Activated T-cell treated with anti-CD3 and anti-CD28 coated beads, Interleukin-2, amount 50 U/mL, for 1 hour (primary cell): ENCODE measurements around the gene PPP1R2.
"Not testable (repeated sequence)": the region's sequence is repeated elsewhere in the genome, so short reads cannot be mapped to it uniquely, and the experiment has no call there.

Experiments used
- DNase-seq: peaks from one replicate; pipeline ENCODE4 v3.0.0-alpha.2; 2020

The PPP1R2 gene

DNA sequence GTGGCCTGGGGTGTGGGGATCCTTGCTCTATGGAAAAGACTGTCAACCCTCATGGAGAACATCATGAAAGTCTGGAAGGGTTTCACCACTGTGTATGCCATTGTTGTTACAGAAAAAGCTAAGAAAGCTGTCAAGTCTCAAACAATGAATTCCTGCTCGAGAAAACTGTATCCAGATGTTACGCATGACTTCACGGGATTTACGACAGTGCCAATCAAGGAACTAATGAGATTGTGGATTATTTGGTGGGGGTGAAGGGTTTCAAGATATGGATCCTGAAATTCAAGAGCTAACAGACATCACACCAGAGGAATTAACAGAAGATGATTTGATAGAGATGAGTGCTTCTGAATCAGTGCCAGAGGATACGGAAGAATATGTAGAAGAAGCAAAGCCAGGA, 7.8 kb downstream of the PPP1R2 start:
- no peak for DNase-seq

DNA sequence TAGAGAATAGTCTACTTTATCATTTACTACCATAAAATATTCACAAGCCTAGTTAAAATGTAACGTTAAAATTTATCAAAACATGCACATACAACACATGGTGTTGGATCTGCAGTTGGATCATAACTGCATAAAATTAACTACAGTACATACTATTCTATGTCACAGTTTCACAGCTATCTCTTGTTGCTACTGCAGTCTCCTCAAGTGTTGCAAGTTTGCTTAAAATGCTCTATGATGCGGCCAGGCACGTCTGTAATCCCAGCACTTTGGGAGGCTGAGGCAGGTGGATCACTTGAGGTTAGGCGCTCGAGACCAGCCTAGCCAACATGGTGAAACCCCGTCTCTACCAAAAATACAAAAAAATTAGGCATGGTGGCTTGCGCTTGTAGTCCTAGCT, 10.3 kb downstream of the PPP1R2 start:
- DNase-seq, result no peak

DNA sequence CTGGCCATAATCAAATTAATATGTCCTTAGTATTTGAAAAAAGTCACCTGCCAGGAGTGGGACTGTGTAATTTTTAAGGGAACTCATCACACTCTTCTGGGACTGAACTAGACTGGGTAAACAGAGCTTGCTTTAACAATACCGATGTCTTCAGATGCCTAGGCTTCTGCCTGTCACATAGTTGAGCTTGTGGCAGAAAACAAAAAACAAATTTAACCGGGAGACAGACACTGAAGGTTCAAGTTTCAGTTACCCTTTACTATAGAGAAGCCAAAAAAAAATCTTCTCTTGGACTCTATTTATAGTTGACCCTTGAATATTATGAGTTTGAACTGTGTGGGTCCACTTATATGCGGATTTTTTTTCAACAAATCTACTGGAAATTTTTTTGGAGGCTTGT, 10.8 kb downstream of the PPP1R2 start:
- DNase-seq, result no peak

DNA sequence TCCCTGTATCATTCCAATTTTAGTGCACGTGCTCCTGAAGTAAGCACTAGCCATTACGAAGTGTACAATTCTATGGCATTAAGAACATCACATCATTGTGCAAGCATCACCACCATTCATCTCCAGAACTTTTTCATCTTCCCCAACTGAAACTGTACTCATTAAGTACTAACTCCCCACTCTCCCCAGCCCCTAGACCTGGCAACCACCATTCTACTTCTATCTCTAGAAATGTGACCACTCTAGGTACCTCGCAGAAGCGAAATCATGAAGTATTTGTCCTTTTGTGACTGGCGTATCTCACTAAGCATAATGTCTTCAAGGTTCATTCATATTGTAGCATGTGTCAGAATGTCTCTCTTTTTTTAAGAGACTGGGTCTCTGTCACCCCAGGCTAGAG, 11.4 kb downstream of the PPP1R2 start:
- DNase-seq, result no peak

DNA sequence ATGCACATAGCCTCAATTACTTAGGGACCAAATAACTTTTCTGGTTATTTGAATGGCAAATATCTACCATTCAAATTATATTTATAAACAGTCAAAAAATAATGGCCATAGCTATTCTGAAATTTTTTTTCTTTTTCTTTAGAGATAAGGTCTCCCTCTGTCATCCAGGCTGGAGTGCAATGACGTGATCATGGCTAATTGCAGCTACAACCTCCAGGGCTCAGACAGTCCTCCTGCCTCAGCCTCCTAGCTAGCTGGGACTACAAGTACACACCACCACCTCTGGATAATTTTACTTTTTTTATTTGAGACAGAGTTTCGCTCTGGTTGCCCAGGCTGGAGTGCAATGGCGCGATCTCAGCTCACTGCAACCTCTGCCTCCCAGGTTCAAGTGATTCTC, 16.6 kb downstream of the PPP1R2 start:
- no peak for DNase-seq

- DNase-seq, result no peak
Measured at GRCh38 chr3:195524171-195524896, 18.8 kb downstream of the PPP1R2 start.

GRCh38 chr3:195522254-195523023, 20.7 kb downstream of the PPP1R2 start:
- no peak for DNase-seq

DNA sequence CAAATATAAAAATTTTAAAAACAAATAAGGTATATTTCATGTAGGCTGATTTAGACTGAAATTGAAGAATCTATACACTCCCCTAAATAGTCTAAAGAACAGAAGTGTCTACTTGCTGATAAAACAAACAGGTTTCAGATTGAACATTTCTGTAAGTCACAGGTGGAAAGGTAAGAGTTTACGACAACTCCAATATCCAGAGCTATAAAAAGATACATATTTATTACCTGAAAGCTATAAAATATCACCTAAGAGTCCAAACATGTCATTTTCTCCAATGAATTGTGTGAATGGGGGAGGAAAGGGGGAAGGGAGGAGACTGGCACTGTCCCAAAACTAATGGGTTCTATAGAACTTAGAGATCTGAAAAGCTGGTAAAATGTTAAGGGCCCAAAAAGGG, 26.1 kb downstream of the PPP1R2 start:
- no peak for DNase-seq

- DNase-seq, result not testable (repeated sequence)
Measured at GRCh38 chr3:195514610-195515235, 28.4 kb downstream of the PPP1R2 start.

GRCh38 chr3:195512798-195513345, 30.3 kb downstream of the PPP1R2 start:
- DNase-seq, result no peak

DNA sequence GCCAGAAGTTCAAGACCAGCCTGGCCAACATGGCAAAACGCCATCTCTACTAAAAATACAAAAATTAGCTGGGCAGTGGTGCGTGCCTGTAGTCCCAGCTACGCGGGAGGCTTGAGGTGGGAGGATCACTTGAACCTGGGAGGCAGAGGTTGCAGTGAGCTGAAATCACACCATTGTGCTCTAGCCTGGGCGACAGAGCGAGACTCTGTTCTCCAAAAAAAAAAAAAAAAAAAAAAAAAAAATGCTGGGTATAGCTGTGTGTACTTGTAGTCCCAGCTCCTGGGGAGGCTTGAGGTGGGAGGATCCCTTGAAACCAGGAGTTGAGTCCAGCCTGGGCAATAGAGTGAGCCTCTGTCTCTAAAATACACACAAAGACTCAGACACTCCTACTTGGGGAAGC, 32.0 kb downstream of the PPP1R2 start:
- DNase-seq, result no peak

- DNase-seq, result no peak
Measured at GRCh38 chr3:195508185-195508584, 34.9 kb downstream of the PPP1R2 start.

GRCh38 chr3:195475614-195476013, 67.5 kb downstream of the PPP1R2 start:
- no peak for DNase-seq

GRCh38 chr3:195475116-195475515, 68.0 kb downstream of the PPP1R2 start:
- DNase-seq, result not testable (repeated sequence)

GRCh38 chr3:195468841-195469240, 74.3 kb downstream of the PPP1R2 start:
- no peak for DNase-seq

GRCh38 chr3:195468391-195468776, 74.7 kb downstream of the PPP1R2 start:
- DNase-seq, result no peak

DNA sequence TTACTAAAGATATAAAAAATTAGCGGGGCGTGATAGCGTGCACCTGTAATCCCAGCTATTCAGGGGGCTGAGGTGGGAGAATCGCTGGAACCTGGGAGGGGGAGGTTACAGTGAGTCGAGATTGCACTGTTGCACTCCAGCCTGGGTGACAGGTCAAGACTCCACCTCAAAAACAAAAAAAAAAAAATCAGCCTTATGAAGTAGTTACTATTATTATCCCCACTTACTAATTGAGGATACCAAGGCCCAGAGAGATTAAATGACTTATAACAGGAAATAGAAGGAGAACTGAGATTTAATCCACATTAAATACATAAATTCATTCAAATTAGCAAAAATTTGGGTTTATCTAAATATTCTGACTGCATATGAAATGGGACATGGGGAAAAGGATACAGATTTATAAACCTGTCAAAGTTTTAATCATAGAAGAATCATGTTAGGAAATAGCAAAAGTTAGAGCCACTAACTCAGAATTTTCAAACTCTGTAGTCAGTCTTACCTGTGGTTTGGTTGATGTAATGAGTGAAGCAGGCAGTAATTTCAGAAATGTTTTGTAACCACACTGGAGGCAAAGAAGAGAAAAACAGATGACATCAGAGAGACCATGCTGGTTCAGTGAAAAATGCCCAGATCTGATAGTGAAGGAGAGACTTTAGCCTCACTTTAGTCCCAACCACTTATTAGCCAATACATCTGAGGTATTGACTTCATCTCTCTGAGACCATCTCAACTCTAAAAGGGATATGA, 75.3 kb downstream of the PPP1R2 start:
- no peak for DNase-seq

- no peak for DNase-seq
Measured at GRCh38 chr3:195466251-195466650, 76.9 kb downstream of the PPP1R2 start.
